Measurements from ENCODE around the gene ENDOD1.
"Not testable (repeated sequence)": the region's sequence is repeated elsewhere in the genome, so short reads cannot be mapped to it uniquely, and the experiment has no call there.

Gene ENDOD1

DNA sequence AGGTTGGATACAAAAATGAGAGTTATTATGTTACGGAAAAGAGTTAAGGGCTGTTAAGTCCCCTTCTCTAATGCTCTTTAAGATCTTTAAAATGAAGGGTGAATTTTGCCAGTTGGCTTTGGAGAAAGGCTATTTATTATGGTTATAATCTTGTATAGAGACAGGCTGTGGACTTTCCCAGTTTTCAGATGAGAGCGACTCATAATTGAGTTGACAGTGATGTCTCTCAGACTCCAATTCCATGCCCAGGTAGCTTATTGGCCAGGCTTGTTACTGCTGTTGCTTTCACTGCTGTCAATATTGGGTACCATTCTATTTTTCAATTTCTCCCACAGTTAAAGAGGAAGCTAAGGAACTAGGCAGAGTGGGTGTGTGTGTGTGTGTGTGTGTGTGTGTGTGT lies 13.1 kb downstream of the ENDOD1 start:
- no peak overlapping the region for H3K4me3 ChIP-seq (ENCODE audit: low read length)
- no peak for DNase-seq (ENCODE audit: low read depth)
- TF ChIP-seq, protein P1, sequence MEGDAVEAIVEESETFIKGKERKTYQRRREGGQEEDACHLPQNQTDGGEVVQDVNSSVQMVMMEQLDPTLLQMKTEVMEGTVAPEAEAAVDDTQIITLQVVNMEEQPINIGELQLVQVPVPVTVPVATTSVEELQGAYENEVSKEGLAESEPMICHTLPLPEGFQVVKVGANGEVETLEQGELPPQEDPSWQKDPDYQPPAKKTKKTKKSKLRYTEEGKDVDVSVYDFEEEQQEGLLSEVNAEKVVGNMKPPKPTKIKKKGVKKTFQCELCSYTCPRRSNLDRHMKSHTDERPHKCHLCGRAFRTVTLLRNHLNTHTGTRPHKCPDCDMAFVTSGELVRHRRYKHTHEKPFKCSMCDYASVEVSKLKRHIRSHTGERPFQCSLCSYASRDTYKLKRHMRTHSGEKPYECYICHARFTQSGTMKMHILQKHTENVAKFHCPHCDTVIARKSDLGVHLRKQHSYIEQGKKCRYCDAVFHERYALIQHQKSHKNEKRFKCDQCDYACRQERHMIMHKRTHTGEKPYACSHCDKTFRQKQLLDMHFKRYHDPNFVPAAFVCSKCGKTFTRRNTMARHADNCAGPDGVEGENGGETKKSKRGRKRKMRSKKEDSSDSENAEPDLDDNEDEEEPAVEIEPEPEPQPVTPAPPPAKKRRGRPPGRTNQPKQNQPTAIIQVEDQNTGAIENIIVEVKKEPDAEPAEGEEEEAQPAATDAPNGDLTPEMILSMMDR (conservative IDR thresholded peaks at IDR 0.05; ENCODE audit: low read length) = no peak

DNA sequence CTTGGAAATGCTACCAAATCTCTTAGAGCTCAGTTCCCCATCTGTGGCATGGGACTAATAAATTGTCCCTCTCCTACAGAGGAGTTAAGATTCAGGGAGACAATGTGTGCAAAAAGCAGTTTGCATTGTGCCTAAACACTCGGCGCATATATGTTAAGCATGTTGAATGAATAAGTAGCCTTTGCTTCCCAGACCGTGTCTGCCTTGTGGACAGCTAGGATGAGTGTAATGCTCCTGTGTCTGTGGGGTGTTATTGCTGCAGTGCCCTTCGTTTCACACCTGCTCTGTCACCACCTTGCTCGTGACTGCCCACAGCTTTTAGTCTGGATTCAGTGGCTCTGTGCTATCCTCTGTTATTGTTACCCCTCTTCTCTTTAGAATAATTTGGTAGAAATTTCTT lies 14.1 kb downstream of the ENDOD1 start:
- DNase-seq (ENCODE audit: low read depth) = no peak
- H3K4me3 ChIP-seq (ENCODE audit: low read length) = no peak overlapping the region
- TF ChIP-seq, protein P1 (conservative IDR thresholded peaks at IDR 0.05; ENCODE audit: low read length) = no peak

DNA sequence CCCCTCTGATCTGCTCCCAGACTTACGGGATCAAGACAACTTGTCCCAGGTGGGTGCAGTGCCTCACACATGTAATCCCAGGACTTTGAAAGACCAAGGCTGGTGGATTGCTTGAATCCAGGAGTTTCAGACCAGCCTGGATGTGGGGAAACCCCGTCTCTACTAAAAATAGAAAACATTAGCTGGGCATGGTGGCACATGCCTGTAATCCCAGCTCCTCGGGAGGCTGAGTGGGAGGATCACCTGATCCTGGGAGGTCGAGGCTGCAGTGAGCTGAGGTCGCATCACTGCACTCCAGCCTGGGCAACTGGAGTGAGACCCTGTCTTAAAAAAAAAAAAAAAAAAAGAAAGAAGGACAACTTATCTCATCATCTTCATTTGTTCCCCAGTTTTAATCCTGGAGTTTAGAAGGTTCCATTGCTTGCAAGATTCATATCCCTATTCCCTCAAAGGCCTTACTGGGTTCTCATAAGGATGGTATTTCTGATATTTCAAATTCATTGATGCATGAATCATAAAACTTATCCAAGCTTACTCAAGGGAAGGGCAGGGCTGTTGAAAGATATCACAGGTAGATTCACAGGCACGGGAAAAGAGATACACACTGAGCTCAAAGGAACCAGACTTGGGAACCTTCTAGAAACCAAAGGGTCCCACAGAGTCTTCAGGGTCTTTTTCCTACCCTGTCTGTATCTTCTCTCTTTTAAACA lies 14.6 kb downstream of the ENDOD1 start:
- TF ChIP-seq, protein P1 (conservative IDR thresholded peaks at IDR 0.05; ENCODE audit: low read length) = no peak
- no peak overlapping the region for H3K4me3 ChIP-seq (ENCODE audit: low read length)
- no peak for DNase-seq (ENCODE audit: low read depth)

DNA sequence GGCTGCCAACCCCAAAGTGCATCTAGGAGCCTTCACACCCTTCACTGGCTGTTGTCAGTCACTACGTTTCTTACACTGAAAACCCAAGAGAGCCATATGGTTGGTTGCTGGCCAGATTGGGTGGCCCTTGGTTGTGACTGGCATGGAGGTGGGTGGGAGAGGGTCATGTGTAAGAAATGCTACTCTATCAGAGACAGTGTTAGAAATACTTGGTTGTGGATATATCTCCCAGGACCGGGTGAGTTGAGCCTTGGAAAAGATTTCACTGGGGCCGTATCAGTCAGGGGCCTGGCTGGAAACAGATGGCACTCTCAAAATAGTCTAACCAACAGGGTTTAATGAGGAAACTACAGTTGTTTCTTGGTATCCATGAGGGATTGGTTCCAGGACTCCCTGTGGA lies 15.2 kb downstream of the ENDOD1 start:
- no peak for DNase-seq (ENCODE audit: low read depth)
- TF ChIP-seq, protein P1 (conservative IDR thresholded peaks at IDR 0.05; ENCODE audit: low read length) = no peak

DNA sequence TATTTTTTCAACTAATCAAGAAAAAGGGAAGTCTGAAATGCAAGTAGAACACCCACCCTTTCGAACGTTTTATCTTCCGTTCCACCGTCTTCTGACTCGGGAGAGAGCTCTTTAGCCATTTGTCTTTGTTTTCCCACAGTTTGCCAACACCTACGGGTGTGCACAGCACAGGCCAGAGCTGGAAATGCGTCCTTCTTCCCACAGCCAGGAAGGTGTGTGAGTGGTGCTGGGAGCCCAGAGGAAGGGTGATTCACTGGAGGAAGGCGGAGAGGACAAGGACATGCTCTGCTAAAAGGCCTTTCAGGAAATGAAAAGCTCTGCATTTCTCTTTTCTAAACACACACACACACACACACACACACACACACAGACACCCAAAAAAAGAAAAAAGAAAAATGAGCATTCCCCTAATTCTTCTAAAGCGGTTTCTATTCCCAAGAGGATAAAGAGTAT lies 18.5 kb downstream of the ENDOD1 start:
- peak; percentile 53 for DNase-seq (ENCODE audit: low read depth)
- TF ChIP-seq, protein P1 (conservative IDR thresholded peaks at IDR 0.05; ENCODE audit: low read length) = no peak
- no peak overlapping the region for H3K4me3 ChIP-seq (ENCODE audit: low read length)

More for the DNA sequence above, 15.2 kb downstream of the ENDOD1 start:
- no peak overlapping the region for H3K4me3 ChIP-seq (ENCODE audit: low read length)

DNA sequence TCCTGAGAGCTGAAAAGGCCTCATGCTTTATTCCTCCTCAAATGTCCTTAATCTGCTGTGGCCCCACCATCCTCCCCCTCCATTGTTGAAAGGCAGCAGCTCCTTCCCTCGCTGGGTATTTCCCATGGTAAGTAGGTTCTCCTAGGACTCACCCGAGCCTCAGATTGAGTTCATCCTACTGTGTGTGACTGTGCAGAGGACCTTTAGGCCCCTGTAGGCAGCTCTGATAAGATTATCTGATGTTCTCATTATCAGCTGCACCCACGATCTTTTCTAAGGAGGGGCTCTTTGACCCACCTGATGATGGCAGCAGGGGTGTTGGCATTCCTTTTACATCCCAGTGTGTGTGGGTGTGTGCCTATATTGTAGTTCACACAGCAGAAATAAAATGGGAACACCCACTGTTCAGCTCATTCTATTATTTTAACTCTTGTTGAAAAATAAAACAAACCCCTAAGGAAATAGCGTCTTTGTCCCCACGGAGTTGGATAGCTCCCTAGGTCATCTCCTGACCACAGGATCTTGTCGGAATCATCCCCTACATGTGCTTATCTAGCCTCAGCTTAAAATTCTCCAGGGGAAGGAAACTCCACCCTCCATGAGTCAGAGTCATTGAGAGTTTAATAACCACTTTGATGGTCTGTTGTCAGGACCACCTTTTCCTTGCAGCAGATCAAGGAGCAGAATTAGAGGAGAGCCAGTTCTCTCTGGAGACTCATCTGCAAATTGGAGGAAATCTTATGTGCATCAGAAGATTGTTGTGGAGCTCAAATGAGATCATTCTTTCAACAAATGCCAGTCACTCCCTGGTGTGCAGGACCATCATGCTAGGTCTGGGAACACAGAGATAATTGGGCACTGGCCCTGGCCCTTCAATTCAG lies 19.3 kb downstream of the ENDOD1 start:
- TF ChIP-seq, protein P1 (conservative IDR thresholded peaks at IDR 0.05; ENCODE audit: low read length) = no peak
- no peak overlapping the region for H3K4me3 ChIP-seq (ENCODE audit: low read length)
- DNase-seq (ENCODE audit: low read depth) = no peak

DNA sequence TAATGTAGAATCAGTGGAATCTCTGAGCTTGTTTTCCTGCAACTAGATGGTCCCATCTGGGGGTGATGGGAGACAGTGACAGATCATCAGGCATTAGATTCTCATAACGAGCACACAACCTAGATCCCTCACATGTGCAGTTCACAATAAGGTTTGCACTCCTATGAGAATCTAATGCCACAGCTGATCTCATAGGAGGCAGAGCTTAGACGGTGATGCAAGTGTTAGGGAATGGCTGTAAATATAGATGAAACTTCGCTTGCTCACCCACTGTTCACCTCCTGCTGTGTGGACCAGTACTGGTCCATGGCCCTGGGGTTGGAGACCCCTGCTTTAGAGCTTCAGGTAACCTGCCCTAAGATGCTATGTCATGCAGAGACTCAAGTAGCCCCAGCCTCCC lies 21.8 kb downstream of the ENDOD1 start:
- DNase-seq (ENCODE audit: low read depth); H3K4me3 ChIP-seq (ENCODE audit: low read length): not testable (repeated sequence)

All from AG10803 (cell line).